ENCODE data around the gene ABCA8. TPM values are rescaled to one million over a fixed set of nuclear protein-coding genes. Genes with fewer than 3 reads are reported as not detected.

ABCA8 gene
- polyA plus RNA-seq, 3 donors = not detected

GRCh38 chr17:68937890-68938514 lies 17.2 kb downstream of the ABCA8 start:
- Mint-ChIP-seq H3K4me3 (no peak overlapping the region), H3K9me3 (no peaks in the 10 kb centered on the region), H3K27me3 (ENCODE audit: low read depth in 3 of 3) (peaks cover 0 to 1% (median 0%) of the 10 kb centered on the region in 3 donors), H3K27ac (no peak overlapping the region), H3K36me3 (no peaks in the 10 kb centered on the region), H3K4me1 (peaks cover 11% of the 10 kb centered on the region)
- H3K27ac ChIP-seq (ENCODE audit: low read depth in 1 of 2, low read length in 2 of 2) = no peak overlapping the region
- no peak for TF ChIP-seq CTCF (IDR thresholded peaks at IDR 0.05)
- H3K4me3 ChIP-seq (replicated peaks in 1 of 3; ENCODE audit: low read depth in 2 of 3, low read length in 3 of 3) = no peak overlapping the region
- peaks cover 4 to 7% of the 10 kb centered on the region in 2 donors for H3K4me1 ChIP-seq (ENCODE audit: control insufficient read depth in 1 of 2, insufficient read depth in 2 of 2, low read length in 2 of 2)
- H2AFZ ChIP-seq (ENCODE audit: insufficient read depth, low read depth, low read length, poor library complexity, severe bottlenecking) = no peak overlapping the region
- H3K9me3 ChIP-seq (replicated peaks in 1 of 2; ENCODE audit: control insufficient read depth in 1 of 2, insufficient read depth in 1 of 2, low read length in 2 of 2) = no peaks in the 10 kb centered on the region
- no peaks in the 10 kb centered on the region for H3K27me3 ChIP-seq (ENCODE audit: control insufficient read depth in 2 of 2, insufficient read depth in 2 of 2, low read length in 2 of 2)
- H3K9ac ChIP-seq (ENCODE audit: insufficient read depth, low read length, poor library complexity, severe bottlenecking) = no peak overlapping the region
- no peaks in the 10 kb centered on the region for H3K36me3 ChIP-seq (replicated peaks in 1 of 2; ENCODE audit: control insufficient read depth in 1 of 2, insufficient read depth in 2 of 2, low read length in 2 of 2)
- WGBS (ENCODE audit: insufficient coverage) = 67% methylated on average over 3 of the region's 8 CpGs
- DNase-seq = no peak
- H3K79me2 ChIP-seq (ENCODE audit: insufficient read depth, low read length) = no peaks in the 10 kb centered on the region
- no peak overlapping the region for H3K4me2 ChIP-seq (replicated peaks; ENCODE audit: extremely low read depth, low read length, poor library complexity, severe bottlenecking)
- no peaks in the 10 kb centered on the region for H4K20me1 ChIP-seq (ENCODE audit: insufficient read depth, low read length)
- intact Hi-C loops (cut with micrococcal nuclease) = no loop called here

- WGBS (ENCODE audit: insufficient coverage) = no CpG with 5 or more reads among the region's 4 CpGs
- no peaks in the 10 kb centered on the region for H3K27me3 ChIP-seq (ENCODE audit: control insufficient read depth in 2 of 2, insufficient read depth in 2 of 2, low read length in 2 of 2)
- H4K20me1 ChIP-seq (ENCODE audit: insufficient read depth, low read length) = no peaks in the 10 kb centered on the region
- peaks cover 4% of the 10 kb centered on the region for H3K4me1 Mint-ChIP-seq
- no peak overlapping the region for H2AFZ ChIP-seq (ENCODE audit: insufficient read depth, low read depth, low read length, poor library complexity, severe bottlenecking)
- no peak overlapping the region for H3K4me3 ChIP-seq (replicated peaks in 1 of 3; ENCODE audit: low read depth in 2 of 3, low read length in 3 of 3)
- H3K27ac ChIP-seq (ENCODE audit: low read depth in 1 of 2, low read length in 2 of 2) = no peak overlapping the region
- intact Hi-C loops (cut with micrococcal nuclease) = no loop called here
- no peak overlapping the region for H3K9ac ChIP-seq (ENCODE audit: insufficient read depth, low read length, poor library complexity, severe bottlenecking)
- no peak for TF ChIP-seq CTCF (IDR thresholded peaks at IDR 0.05)
- H3K27me3 Mint-ChIP-seq (ENCODE audit: low read depth in 3 of 3) = peaks cover 0 to 4% (median 0%) of the 10 kb centered on the region in 3 donors
- no peaks in the 10 kb centered on the region for H3K9me3 ChIP-seq (replicated peaks in 1 of 2; ENCODE audit: control insufficient read depth in 1 of 2, insufficient read depth in 1 of 2, low read length in 2 of 2)
- H3K4me3 Mint-ChIP-seq = no peak overlapping the region
- H3K4me1 ChIP-seq (ENCODE audit: control insufficient read depth in 1 of 2, insufficient read depth in 2 of 2, low read length in 2 of 2) = no peaks in the 10 kb centered on the region
- peaks cover 0 to 5% (median 0%) of the 10 kb centered on the region in 7 donors for H3K9me3 Mint-ChIP-seq
- no peak for DNase-seq
- no peaks in the 10 kb centered on the region for H3K36me3 Mint-ChIP-seq
- H3K79me2 ChIP-seq (ENCODE audit: insufficient read depth, low read length) = no peaks in the 10 kb centered on the region
- H3K4me2 ChIP-seq (replicated peaks; ENCODE audit: extremely low read depth, low read length, poor library complexity, severe bottlenecking) = no peak overlapping the region
- no peak overlapping the region for H3K27ac Mint-ChIP-seq
- H3K36me3 ChIP-seq (replicated peaks in 1 of 2; ENCODE audit: control insufficient read depth in 1 of 2, insufficient read depth in 2 of 2, low read length in 2 of 2) = no peaks in the 10 kb centered on the region
Measured at GRCh38 chr17:68927516-68927915, 27.7 kb downstream of the ABCA8 start.
